Measurements from ENCODE around the gene CYP24A1. TPM values are rescaled to one million over a fixed set of nuclear protein-coding genes. Genes with fewer than 3 reads are reported as not detected.

The CYP24A1 gene
- polyA plus RNA-seq, 1 donor from 2014 or later, result not detected

GRCh38 chr20:54195483-54196472 lies 22.0 kb upstream of the CYP24A1 start:
- no peaks in the 10 kb centered on the region for H3K36me3 Mint-ChIP-seq
- H3K27ac Mint-ChIP-seq, result no peak overlapping the region
- no peaks in the 10 kb centered on the region for H3K9me3 Mint-ChIP-seq
- H3K4me3 Mint-ChIP-seq, result peak overlapping the region in 3 of 4 donors; percentile 4 to 79 (median 63)
- peaks cover 6 to 12% (median 10%) of the 10 kb centered on the region in 3 donors for H3K4me1 Mint-ChIP-seq
- H3K27me3 Mint-ChIP-seq, result peaks cover 1% of the 10 kb centered on the region

GRCh38 chr20:54194724-54195438 lies 21.1 kb upstream of the CYP24A1 start:
- Mint-ChIP-seq H3K9me3 (no peaks in the 10 kb centered on the region), H3K4me1 (peaks cover 6 to 12% (median 10%) of the 10 kb centered on the region in 3 donors), H3K27ac (no peak overlapping the region), H3K27me3 (peaks cover 1% of the 10 kb centered on the region), H3K36me3 (no peaks in the 10 kb centered on the region), H3K4me3 (no peak overlapping the region)

- no peak overlapping the region for H3K27ac Mint-ChIP-seq
- H3K9me3 Mint-ChIP-seq, result no peaks in the 10 kb centered on the region
Observed at GRCh38 chr20:54193817-54194216, 20.0 kb upstream of the CYP24A1 start.

GRCh38 chr20:54190217-54190616 lies 16.4 kb upstream of the CYP24A1 start:
- no peak overlapping the region for H3K4me3 Mint-ChIP-seq
- no peaks in the 10 kb centered on the region for H3K36me3 Mint-ChIP-seq
- peaks cover 0 to 3% (median 0%) of the 10 kb centered on the region in 3 donors for H3K4me1 Mint-ChIP-seq
- H3K27me3 Mint-ChIP-seq, result peaks cover 1% of the 10 kb centered on the region
- no peaks in the 10 kb centered on the region for H3K9me3 Mint-ChIP-seq
- no peak overlapping the region for H3K27ac Mint-ChIP-seq

More at GRCh38 chr20:54193817-54194216, 20.0 kb upstream of the CYP24A1 start:
- Mint-ChIP-seq H3K27me3 (peaks cover 1% of the 10 kb centered on the region), H3K4me1 (peaks cover 6 to 12% (median 10%) of the 10 kb centered on the region in 3 donors), H3K36me3 (no peaks in the 10 kb centered on the region), H3K4me3 (no peak overlapping the region)

GRCh38 chr20:54189630-54190029 lies 15.8 kb upstream of the CYP24A1 start:
- Mint-ChIP-seq H3K27ac (no peak overlapping the region), H3K27me3 (peaks cover 1% of the 10 kb centered on the region), H3K9me3 (no peaks in the 10 kb centered on the region), H3K4me3 (no peak overlapping the region), H3K36me3 (no peaks in the 10 kb centered on the region), H3K4me1 (no peaks in the 10 kb centered on the region)

GRCh38 chr20:54188132-54188849 lies 14.5 kb upstream of the CYP24A1 start:
- Mint-ChIP-seq H3K36me3 (no peaks in the 10 kb centered on the region), H3K9me3 (no peaks in the 10 kb centered on the region), H3K4me1 (no peaks in the 10 kb centered on the region), H3K27ac (no peak overlapping the region), H3K27me3 (peaks cover 1% of the 10 kb centered on the region), H3K4me3 (no peak overlapping the region)

- Mint-ChIP-seq H3K36me3 (peaks cover 2% of the 10 kb centered on the region), H3K27ac (no peak overlapping the region)
Observed at GRCh38 chr20:54184904-54185626, 11.3 kb upstream of the CYP24A1 start.

GRCh38 chr20:54184071-54184470 lies 10.3 kb upstream of the CYP24A1 start:
- Mint-ChIP-seq H3K4me3 (peak overlapping the region in 1 of 4 donors; percentile 49), H3K4me1 (peaks cover 0 to 14% (median 0%) of the 10 kb centered on the region in 3 donors), H3K9me3 (peaks cover 0 to 2% (median 0%) of the 10 kb centered on the region in 3 donors), H3K27ac (no peak overlapping the region), H3K27me3 (peaks cover 5% of the 10 kb centered on the region), H3K36me3 (peaks cover 2% of the 10 kb centered on the region)

More at GRCh38 chr20:54184904-54185626, 11.3 kb upstream of the CYP24A1 start:
- peaks cover 0 to 2% (median 0%) of the 10 kb centered on the region in 3 donors for H3K9me3 Mint-ChIP-seq
- H3K27me3 Mint-ChIP-seq, result peaks cover 5% of the 10 kb centered on the region
- H3K4me3 Mint-ChIP-seq, result no peak overlapping the region
- H3K4me1 Mint-ChIP-seq, result peaks cover 0 to 7% (median 0%) of the 10 kb centered on the region in 3 donors

- peaks cover 5% of the 10 kb centered on the region for H3K27me3 Mint-ChIP-seq
- H3K4me1 Mint-ChIP-seq, result peaks cover 0 to 14% (median 0%) of the 10 kb centered on the region in 3 donors
- H3K27ac Mint-ChIP-seq, result no peak overlapping the region
- no peak overlapping the region for H3K4me3 Mint-ChIP-seq
- H3K36me3 Mint-ChIP-seq, result peaks cover 2% of the 10 kb centered on the region
- H3K9me3 Mint-ChIP-seq, result peaks cover 0 to 2% (median 0%) of the 10 kb centered on the region in 3 donors
Observed at GRCh38 chr20:54180931-54181330, 7.1 kb upstream of the CYP24A1 start.

- Mint-ChIP-seq H3K27me3 (peaks cover 9% of the 10 kb centered on the region), H3K36me3 (peaks cover 2% of the 10 kb centered on the region), H3K4me3 (peak overlapping the region in 1 of 4 donors; percentile 39), H3K4me1 (peaks cover 0 to 15% (median 0%) of the 10 kb centered on the region in 3 donors), H3K27ac (no peak overlapping the region), H3K9me3 (peaks cover 0 to 4% (median 0%) of the 10 kb centered on the region in 3 donors)
Observed at GRCh38 chr20:54179946-54180345, 6.2 kb upstream of the CYP24A1 start.

- Mint-ChIP-seq H3K4me3 (no peak overlapping the region), H3K27ac (no peak overlapping the region), H3K9me3 (peaks cover 0 to 4% (median 0%) of the 10 kb centered on the region in 3 donors), H3K4me1 (peaks cover 0 to 27% (median 2%) of the 10 kb centered on the region in 3 donors), H3K27me3 (peaks cover 22% of the 10 kb centered on the region), H3K36me3 (peaks cover 2% of the 10 kb centered on the region)
Observed at GRCh38 chr20:54178256-54178655, 4.5 kb upstream of the CYP24A1 start.

- Mint-ChIP-seq H3K27ac (no peak overlapping the region), H3K4me3 (no peak overlapping the region), H3K36me3 (peaks cover 2% of the 10 kb centered on the region), H3K4me1 (peaks cover 0 to 28% (median 2%) of the 10 kb centered on the region in 3 donors), H3K27me3 (peaks cover 30% of the 10 kb centered on the region), H3K9me3 (peaks cover 0 to 1% (median 0%) of the 10 kb centered on the region in 3 donors)
Observed at GRCh38 chr20:54177378-54177777, 3.6 kb upstream of the CYP24A1 start.

- Mint-ChIP-seq H3K4me3 (no peak overlapping the region), H3K9me3 (peaks cover 0 to 1% (median 0%) of the 10 kb centered on the region in 3 donors), H3K27me3 (peaks cover 38% of the 10 kb centered on the region), H3K4me1 (peaks cover 0 to 28% (median 2%) of the 10 kb centered on the region in 3 donors), H3K27ac (no peak overlapping the region), H3K36me3 (no peaks in the 10 kb centered on the region)
Observed at GRCh38 chr20:54176610-54177009, 2.8 kb upstream of the CYP24A1 start.

Data from IgD-negative memory B cell (primary cell).